HTERT RPE-1 (cell line): ENCODE data around the gene LTC4S.

Source experiments
- in situ Hi-C: fragments of 300-500 bp; cut with MboI; formaldehyde crosslinking; loops from 4 replicates; pipeline ENCODE4 v1.14.3; 2020; ENCODE audit warnings: low sequenced_read_pairs

Gene LTC4S

GRCh38 chr5:179805529-179806249 lies 11.9 kb downstream of the LTC4S start:
- in situ Hi-C loops = no loop called here

GRCh38 chr5:179806250-179807048 lies 12.7 kb downstream of the LTC4S start, which contains the start of gene MGAT4B:
Gene MGAT4B, minus strand, starts transcription at chr5:179806866. Its CDS starts 283 bp downstream, at chr5:179806583.
- in situ Hi-C loops = no loop called here

- in situ Hi-C loops = no loop called here
These were observed 18.5 kb downstream of the LTC4S start for GRCh38 chr5:179812135-179812825.

GRCh38 chr5:179812997-179813607 lies 19.3 kb downstream of the LTC4S start:
- in situ Hi-C loops = no loop called here

- in situ Hi-C loops = no loop called here
These were observed 20.3 kb downstream of the LTC4S start for GRCh38 chr5:179814090-179814489.

GRCh38 chr5:179815491-179816249 lies 21.9 kb downstream of the LTC4S start:
- in situ Hi-C loops = no loop called here

GRCh38 chr5:179816401-179816795 lies 22.6 kb downstream of the LTC4S start:
- in situ Hi-C loops = no loop called here

- in situ Hi-C loops = no loop called here
These were observed 23.1 kb downstream of the LTC4S start for GRCh38 chr5:179816796-179817469.

- in situ Hi-C loops = no loop called here
These were observed 23.7 kb downstream of the LTC4S start for GRCh38 chr5:179817470-179817840.

- in situ Hi-C loops = no loop called here
These were observed 24.3 kb downstream of the LTC4S start for GRCh38 chr5:179817890-179818745.

- in situ Hi-C loops = no loop called here
These were observed 25.0 kb downstream of the LTC4S start for GRCh38 chr5:179818746-179819295.

- in situ Hi-C loops = no loop called here
These were observed 25.7 kb downstream of the LTC4S start for GRCh38 chr5:179819296-179820126.

- in situ Hi-C loops = no loop called here
These were observed 26.3 kb downstream of the LTC4S start for GRCh38 chr5:179820127-179820482.

- in situ Hi-C loops = no loop called here
These were observed 26.9 kb downstream of the LTC4S start, which contains the start of gene SQSTM1 for GRCh38 chr5:179820483-179821297. Gene SQSTM1, plus strand, starts transcription at chr5:179820905. Its CDS starts 32 bp downstream, at chr5:179820937.

GRCh38 chr5:179821298-179822058 lies 27.7 kb downstream of the LTC4S start:
- in situ Hi-C loops = no loop called here

- in situ Hi-C loops = no loop called here
These were observed 28.3 kb downstream of the LTC4S start for GRCh38 chr5:179822059-179822432.
